MCF 10A (cell line): ENCODE measurements around the gene ITPA. TPM values are rescaled to one million over a fixed set of nuclear protein-coding genes. Genes with fewer than 3 reads are reported as not detected.

Source experiments
- BruUV-seq: library from RNA; stranded (reverse); fragments of 400-500 nt; replicated peaks from 2 replicates; lab custom pipeline; 2021; lab: Mats Ljungman, UMichigan
- CTCF ChIA-PET: fragments of 300-600 bp; sonication (Branson Sonifier 250); formaldehyde crosslinking; extraction: SDS; loops from one replicate; lab custom pipeline; 2021; ENCODE audit warnings: antibody characterized with exemption, inconsistent platforms; lab: Yijun Ruan, JAX
- POLR2A ChIA-PET: fragments of 300-600, 350-650 bp; sonication (Branson Sonifier 250); formaldehyde crosslinking; extraction: SDS; loops from one replicate; lab custom pipeline; 2020; ENCODE audit warnings: antibody characterized with exemption, inconsistent platforms; lab: Yijun Ruan, JAX
- DNase-seq: peaks from one replicate; pipeline ENCODE4 v3.0.0-alpha.2; 2018; ENCODE audit not compliant: unreplicated experiment
- H3K27ac Mint-ChIP-seq: one replicate; pipeline ENCODE4 v1.8.0; 2022; ENCODE audit warnings: mild to moderate bottlenecking, low read depth, mixed read lengths; ENCODE audit not compliant: unreplicated experiment
- H3K27me3 Mint-ChIP-seq: one replicate; pipeline ENCODE4 v1.8.0; 2022; ENCODE audit warnings: mixed read lengths; ENCODE audit not compliant: insufficient read depth, unreplicated experiment
- H3K36me3 Mint-ChIP-seq: one replicate; pipeline ENCODE4 v1.8.0; 2022; ENCODE audit warnings: mild to moderate bottlenecking, moderate library complexity, mixed read lengths; ENCODE audit not compliant: insufficient read depth, unreplicated experiment
- H3K4me1 Mint-ChIP-seq: one replicate; pipeline ENCODE4 v1.8.0; 2022; ENCODE audit warnings: mixed read lengths; ENCODE audit not compliant: insufficient read depth, unreplicated experiment
- H3K4me3 Mint-ChIP-seq: one replicate; pipeline ENCODE4 v1.8.0; 2022; ENCODE audit warnings: mild to moderate bottlenecking, moderate library complexity, mixed read lengths; ENCODE audit not compliant: unreplicated experiment
- H3K9me3 Mint-ChIP-seq: one replicate; pipeline ENCODE4 v1.8.0; 2022; ENCODE audit warnings: mixed read lengths; ENCODE audit not compliant: unreplicated experiment
- intact Hi-C: fragments of 100-400 bp; cut with micrococcal nuclease; formaldehyde crosslinking; loops from 2 replicates; pipeline ENCODE4 v1.14.1; 2022
- total RNA-seq: library from RNA; stranded (reverse); gene quantifications from 2 replicates; pipeline ENCODE4 v1.2.3, GENCODE V29; 2022
- TF ChIP-seq, protein P1 (sequence below): fragments of 200-600 bp; IDR thresholded peaks from one replicate; pipeline ENCODE4 v1.8.0; 2022; ENCODE audit warnings: antibody characterized with exemption, mild to moderate bottlenecking; ENCODE audit not compliant: unreplicated experiment

Gene ITPA
- total RNA-seq, 1 experiment from 2014 or later: 97.1 TPM

DNA sequence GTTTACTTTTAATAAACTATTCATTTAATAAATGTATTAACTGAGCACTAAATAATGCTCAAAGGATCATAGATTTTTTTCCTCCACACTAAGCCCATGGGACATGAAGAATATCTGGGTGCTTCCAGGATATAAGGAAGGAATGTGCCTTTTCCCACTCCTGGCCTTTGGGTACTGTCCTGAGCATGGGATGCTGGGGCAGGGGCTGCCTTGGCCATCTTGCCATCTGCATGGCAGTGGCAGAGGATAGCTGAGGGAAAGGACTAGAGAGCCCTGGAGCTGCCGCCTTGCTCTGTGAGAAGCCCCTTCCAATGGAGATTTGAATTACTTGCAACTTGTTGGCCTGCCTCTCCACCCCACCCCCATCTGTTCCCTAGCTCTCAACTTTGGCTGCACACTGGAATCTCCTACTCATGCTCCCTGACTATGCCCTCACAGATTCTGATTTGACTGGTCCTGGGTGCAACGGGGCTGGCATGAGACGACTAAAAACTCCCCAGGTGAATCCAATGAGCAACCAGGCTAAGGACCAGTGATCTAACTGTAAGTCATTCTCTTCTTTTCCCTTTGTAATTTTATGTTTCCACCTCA is 20.4 kb upstream of the ITPA start:
- H3K36me3 Mint-ChIP-seq: peaks cover 39% of the 10 kb centered on the region
- H3K4me1 Mint-ChIP-seq: peaks cover 8% of the 10 kb centered on the region
- H3K27me3 Mint-ChIP-seq: no peaks in the 10 kb centered on the region
- DNase-seq: no peak
- TF ChIP-seq, protein P1, sequence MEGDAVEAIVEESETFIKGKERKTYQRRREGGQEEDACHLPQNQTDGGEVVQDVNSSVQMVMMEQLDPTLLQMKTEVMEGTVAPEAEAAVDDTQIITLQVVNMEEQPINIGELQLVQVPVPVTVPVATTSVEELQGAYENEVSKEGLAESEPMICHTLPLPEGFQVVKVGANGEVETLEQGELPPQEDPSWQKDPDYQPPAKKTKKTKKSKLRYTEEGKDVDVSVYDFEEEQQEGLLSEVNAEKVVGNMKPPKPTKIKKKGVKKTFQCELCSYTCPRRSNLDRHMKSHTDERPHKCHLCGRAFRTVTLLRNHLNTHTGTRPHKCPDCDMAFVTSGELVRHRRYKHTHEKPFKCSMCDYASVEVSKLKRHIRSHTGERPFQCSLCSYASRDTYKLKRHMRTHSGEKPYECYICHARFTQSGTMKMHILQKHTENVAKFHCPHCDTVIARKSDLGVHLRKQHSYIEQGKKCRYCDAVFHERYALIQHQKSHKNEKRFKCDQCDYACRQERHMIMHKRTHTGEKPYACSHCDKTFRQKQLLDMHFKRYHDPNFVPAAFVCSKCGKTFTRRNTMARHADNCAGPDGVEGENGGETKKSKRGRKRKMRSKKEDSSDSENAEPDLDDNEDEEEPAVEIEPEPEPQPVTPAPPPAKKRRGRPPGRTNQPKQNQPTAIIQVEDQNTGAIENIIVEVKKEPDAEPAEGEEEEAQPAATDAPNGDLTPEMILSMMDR: no peak
- BruUV-seq: TSS peak; percentile 13
- no peaks in the 10 kb centered on the region for H3K9me3 Mint-ChIP-seq
- intact Hi-C loops: no loop called here
- POLR2A ChIA-PET: interaction anchor here (0.5 to 0.7 kb wide), 3 partner anchors 151 to 450 kb away, joined by 3 read pairs; no protein-coding TSS in a partner anchor
- CTCF ChIA-PET: no interaction called here
- H3K27ac Mint-ChIP-seq: no peak overlapping the region
- H3K4me3 Mint-ChIP-seq: no peak overlapping the region

DNA sequence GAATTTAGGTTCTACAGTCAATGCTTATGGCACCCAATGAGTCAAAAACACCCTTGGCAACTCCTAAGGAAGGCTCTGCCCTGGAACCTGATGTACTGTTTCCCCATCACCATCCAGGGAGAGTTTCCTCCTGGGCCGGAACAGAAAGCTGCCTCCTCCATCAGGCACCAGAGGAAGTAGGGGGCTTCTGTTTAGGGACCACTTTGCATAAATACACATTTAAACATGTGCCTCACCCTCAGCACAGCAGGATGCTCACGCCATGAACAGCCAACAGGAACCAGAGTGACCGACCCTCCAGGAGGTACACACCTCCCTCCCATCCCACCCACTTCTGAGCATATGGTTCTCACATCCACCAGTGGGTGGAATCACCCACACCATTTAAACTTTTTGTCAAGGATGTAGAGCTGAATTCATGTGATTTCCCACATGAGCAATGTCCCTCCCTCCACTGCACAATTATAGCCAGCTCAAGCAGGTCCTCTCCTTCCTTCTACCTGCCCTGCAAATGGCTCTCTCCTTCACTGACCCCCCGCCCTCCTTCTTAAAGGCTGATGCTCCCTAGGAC is 19.7 kb upstream of the ITPA start:
- no peak for DNase-seq
- BruUV-seq: no TSS peak
- Mint-ChIP-seq H3K9me3 (no peaks in the 10 kb centered on the region), H3K36me3 (peaks cover 44% of the 10 kb centered on the region), H3K4me1 (peaks cover under 1% of the 10 kb centered on the region), H3K27ac (no peak overlapping the region), H3K27me3 (no peaks in the 10 kb centered on the region), H3K4me3 (no peak overlapping the region)
- intact Hi-C loops: no loop called here
- TF ChIP-seq, protein P1: no peak
- POLR2A ChIA-PET: interaction anchor here (0.5 to 0.6 kb wide), 2 partner anchors 152 to 449 kb away, joined by 3 read pairs; no protein-coding TSS in a partner anchor
- CTCF ChIA-PET: no interaction called here

DNA sequence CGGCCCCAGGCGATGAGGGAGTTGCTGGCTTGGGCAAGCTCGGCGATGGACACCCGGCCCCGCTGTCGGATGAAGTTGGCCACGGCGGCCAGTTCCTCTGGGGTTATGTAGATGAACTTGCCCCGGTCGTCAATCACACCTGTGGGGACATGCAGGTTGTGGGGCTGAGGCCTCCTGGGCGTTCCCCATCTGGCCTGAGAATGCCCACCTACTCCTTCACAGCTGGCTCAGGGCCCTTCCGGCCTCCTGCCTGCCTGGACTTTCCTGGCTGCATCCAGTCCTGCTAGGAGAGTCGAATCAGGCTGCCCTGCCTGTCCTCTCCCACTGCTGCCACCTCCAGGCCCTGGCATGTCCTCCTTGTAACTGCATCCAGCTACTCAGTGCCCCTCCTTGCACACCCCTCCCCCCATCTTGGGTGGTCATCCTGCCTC is 18.6 kb upstream of the ITPA start:
- ChIA-PET POLR2A (interaction anchor here (0.8 kb wide), 1 partner anchor 12 kb away, joined by 4 read pairs; no protein-coding TSS in a partner anchor), CTCF (interaction anchor here (0.5 kb wide), 1 partner anchor 660 kb away, joined by 6 read pairs; no protein-coding TSS in a partner anchor)
- TF ChIP-seq, protein P1: no peak
- no peak for DNase-seq
- Mint-ChIP-seq H3K4me1 (peaks cover 3% of the 10 kb centered on the region), H3K27me3 (no peaks in the 10 kb centered on the region), H3K4me3 (no peak overlapping the region), H3K36me3 (peaks cover 54% of the 10 kb centered on the region), H3K27ac (no peak overlapping the region), H3K9me3 (no peaks in the 10 kb centered on the region)
- no TSS peak for BruUV-seq
- intact Hi-C loops: no loop called here

DNA sequence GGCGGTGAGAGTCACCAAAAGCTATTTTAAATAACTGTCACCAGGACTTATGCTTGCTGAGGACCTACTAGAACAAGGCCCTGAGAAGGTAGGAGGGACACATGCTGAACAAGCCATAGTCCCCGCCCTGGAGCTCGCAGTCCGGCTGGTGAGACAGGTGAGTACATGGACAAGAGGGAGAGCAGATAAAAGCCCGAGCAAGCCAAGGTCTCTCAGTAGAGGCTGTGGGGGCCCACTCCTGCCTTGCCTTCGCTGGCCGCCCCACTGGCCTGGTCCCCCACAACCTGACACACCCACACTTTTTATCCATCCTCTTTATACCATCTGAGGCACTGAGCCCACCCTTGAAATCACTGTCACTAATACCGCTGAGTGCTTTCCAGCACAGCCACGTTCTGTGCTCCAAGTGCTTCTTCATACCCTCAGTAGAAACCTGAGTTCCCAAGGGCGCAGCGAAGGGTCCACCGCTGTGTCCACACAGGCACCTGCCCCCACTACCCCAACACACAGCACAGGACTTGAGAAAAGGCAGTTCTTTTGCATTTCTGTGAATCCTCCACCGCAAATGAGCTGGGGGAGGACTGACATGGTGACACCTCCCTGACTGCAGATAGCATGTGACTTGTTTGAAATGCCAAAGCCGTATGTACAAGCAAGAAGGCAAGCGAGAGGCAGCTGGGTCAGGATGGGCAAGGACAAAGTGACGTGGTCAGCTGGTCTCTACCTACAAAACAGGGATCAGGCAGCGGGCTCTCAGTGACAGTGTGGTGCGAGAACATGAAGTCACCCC is 16.9 kb upstream of the ITPA start:
- Mint-ChIP-seq H3K4me1 (peaks cover 7% of the 10 kb centered on the region), H3K27ac (no peak overlapping the region), H3K27me3 (no peaks in the 10 kb centered on the region), H3K9me3 (no peaks in the 10 kb centered on the region), H3K36me3 (peaks cover 63% of the 10 kb centered on the region), H3K4me3 (no peak overlapping the region)
- DNase-seq: no peak
- BruUV-seq: no TSS peak
- CTCF ChIA-PET: interaction anchor here (0.7 to 1.2 kb wide), 2 partner anchors 11 to 213 kb away, joined by 3 to 4 read pairs; no protein-coding TSS in a partner anchor
- intact Hi-C loops: no loop called here
- TF ChIP-seq, protein P1: no peak
- POLR2A ChIA-PET: interaction anchor here (1.1 to 1.6 kb wide), 3 partner anchors 8 to 31 kb away, joined by 3 read pairs; no protein-coding TSS in a partner anchor
